CD4-positive, alpha-beta T cell treated with Interleukin-15 for 1 hour (primary cell): Measurements from ENCODE around the gene NBEA.
"Not testable (repeated sequence)": the region's sequence is repeated elsewhere in the genome, so short reads cannot be mapped to it uniquely, and the experiment has no call there.

ENCODE experiments used
- DNase-seq: peaks from one replicate; pipeline ENCODE4 v3.0.0-alpha.2; 2020

Gene NBEA

DNA sequence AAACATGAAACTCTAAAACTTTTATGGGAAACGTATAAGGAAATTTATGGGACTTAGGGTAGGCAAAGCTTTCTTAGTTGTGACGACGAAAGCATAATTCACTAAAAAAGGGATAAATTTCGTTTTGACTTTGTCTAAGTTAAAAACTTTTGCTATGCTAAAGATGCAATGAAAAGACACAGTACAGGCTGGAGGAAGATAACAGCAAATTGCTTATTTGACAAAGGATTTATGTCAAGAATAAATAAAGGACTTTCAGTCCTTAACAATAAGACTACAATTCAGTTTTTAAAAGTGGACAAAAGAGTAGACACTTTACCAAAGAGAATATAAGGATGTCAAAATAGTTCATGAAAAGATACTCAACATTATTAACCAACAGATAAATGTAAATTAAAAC is 150.2 kb downstream of the NBEA start:
- DNase-seq, result no peak

DNA sequence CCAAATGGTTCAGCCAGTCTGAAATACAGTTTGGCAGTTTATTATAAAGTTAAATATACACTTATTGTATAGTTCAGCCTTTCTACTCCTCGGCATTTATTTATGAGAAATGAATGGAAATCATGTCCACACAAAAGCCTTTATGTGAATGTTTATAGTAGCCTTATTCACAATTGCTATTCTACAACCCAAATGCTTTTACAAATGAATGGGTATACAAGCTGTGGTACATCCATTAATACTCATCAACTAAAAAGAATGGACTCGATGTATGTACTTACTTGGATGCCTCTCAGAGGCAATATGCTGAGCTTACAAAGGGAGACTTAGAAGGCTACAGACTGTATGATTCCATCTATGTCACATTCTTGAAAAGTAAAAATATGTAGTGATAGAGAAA is 150.7 kb downstream of the NBEA start:
- no peak for DNase-seq

DNA sequence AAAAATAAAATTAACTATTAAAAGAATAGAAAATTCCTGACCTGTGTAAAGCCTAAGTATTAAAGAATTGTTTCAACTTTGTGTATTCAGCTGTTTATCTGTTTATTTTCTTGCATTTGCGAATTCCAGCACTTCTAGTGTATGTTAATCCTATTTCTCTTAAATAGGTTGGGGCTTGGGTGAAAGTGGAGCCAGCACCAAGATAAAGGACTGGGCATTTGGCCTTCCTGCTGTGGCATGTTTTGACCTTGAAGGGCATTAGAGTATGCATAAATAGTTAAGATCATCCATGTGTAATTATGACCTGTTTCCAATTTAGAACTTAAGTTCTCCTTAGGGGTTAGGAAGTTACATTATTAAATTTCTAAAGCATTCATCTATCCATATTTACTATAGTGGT is 151.3 kb downstream of the NBEA start:
- no peak for DNase-seq

DNA sequence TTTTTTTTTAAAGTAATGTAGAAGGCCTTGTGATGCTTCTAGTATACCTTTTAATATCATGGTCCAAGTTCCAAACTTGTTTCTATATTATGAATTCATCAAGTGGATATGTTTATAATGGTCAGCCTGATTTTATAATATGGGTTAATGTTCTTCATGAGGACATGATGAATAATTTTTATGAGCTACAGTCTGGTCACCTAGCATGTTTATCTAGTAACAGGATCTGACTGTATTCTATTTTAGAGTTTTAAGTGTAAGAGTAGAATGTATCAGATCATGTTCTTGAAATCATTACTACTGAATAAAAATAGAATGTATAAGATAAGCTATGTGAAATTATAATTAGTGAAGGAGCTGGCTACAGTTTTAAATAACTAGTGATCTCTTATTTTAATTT is 164.7 kb downstream of the NBEA start:
- DNase-seq, result not testable (repeated sequence)

DNA sequence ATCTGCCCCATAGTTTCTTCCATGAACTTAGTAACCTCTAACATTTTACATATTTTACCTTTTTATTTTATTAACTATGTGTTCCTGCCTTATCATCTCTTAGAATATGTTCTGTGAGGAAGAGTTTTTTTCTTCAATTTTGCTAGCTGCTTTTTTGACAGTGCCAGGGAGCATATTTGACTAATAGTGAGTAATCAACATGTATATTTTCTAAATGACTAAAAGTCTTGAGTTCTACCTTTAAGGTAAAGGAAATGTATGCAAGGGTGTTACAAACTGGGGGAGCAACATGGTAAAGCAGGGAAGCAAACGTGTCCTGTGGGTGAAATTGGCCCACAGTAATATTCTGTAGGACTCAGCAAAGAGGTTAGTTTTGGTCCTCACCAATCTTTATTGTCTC is 165.5 kb downstream of the NBEA start:
- no peak for DNase-seq

DNA sequence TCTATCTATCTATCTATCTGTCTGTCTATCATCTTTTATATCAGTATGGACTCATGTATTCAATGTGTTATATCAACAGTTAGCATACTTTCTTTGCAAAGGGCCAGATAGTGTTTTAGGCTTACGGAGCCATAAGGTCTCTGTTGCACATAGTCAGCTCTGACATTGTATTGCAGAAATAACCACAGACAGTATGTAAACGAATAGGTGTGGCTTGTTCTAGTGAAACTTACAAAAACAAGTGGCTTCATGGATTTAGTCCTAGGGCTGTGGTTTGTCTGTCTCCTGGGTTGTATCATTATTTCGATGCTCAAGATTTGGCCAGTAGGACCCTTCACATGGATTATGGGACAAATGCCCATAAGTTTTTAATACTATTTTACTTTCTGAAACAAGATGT is 171.5 kb downstream of the NBEA start:
- DNase-seq, result not testable (repeated sequence)

DNA sequence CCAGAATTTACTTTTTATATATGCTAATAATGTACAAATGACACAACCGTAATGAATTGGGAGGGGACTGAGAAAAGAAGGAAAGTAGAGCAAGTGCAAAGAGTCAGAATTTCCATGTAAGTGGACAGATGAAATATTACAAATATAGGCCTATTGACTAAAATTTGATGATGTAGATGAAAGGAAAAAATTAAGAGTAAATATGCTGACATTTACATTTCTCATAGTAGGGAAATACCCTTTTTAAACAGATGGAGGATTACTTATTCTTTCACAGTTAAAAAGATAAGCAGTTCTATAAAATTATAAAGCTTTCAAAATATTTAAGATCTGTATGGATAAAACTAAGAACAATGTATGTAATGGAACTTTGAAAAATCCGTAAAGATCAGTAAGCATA is 185.4 kb downstream of the NBEA start:
- no peak for DNase-seq

DNA sequence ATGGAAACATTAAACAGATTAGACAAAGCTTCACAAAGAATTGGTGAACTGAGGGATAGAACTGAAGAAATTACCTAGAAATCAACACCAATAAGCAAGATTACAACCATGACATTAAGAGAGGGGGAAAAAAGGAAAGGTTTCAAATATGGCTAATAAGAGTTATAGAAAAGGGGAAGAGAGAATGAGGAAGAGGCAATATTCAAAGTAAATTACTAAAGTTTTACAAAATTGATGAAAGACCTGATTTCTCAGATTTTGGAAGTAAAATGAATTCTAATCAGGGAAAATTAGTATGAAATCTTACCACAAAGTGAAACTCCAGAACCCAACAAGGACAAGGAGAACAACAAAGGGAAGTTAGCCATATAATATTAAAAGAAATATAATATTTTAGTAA is 187.4 kb downstream of the NBEA start:
- DNase-seq, result no peak

DNA sequence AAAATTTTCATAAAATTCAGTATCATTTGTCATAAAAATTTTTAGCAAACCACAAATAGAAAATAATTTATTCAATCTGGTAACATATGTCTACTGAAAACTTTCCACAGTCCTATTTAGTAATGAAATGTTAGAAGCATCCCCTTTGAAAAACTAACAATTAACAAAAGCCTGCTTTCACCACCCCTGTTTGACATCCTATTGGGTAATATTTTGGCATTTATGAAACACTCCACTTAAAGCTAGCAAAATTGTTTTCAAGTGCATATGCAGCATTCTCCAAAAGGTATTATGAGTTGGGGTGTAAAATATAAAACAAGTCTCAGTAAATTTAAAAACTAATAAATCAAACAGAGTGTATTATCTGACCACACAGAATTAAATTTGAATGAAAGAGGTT is 189.4 kb downstream of the NBEA start:
- DNase-seq, result no peak

DNA sequence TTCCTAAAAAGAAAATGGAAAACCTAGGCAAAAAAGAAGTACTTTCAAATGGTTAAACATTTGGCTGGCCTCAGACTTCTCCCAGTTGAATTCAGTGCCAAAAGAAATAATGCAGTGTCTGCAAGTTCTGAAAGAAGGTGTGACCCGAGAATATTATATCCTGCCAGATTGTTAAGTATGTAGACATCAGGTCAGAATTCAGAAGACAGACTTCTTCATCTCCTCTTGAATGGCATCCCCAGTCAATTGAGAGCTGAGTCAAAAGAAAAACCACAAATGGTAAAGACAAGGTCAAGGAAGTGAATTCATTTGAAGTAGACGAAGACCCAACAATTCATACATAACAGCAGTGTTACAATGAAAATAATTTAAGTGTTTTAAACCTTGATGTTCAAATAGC is 194.5 kb downstream of the NBEA start:
- no peak for DNase-seq

DNA sequence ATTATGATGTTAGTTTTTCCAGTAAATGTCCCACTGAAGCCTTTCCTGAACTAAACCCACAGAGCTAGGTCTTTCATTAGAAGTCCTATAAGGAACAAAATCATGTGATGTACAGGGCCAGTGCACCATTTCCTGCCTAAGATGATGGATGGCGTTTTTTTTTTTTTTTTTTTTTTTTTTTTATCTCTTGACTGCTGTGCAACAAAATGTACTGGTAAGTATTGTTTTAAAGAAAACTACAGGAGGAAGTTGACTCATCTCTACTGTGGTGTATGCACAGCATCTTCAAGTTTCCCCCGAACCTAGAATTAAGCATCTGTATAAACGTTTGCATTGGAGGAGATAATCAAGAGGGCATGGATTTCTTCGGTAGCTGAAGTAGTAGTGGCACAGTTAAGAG is 197.5 kb downstream of the NBEA start:
- no peak for DNase-seq

DNA sequence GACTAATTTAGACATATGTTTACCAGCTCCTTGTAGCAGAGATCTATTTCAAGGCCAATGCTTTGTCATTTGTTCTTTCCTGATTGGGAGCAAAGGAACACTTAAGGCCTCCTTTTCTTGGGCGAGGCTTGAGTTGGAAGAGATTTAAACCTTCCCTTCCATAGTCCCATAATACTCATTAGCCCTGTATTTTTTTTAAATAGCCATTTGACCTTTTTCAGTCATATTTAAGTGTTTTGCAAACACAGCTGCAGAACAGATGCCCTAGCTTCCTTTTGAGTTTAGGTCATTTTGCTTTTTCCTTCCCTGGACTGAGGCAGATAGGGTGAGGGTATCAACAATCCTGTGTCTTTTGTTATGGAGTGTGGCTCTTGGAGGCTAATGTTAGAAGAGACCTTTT is 198.3 kb downstream of the NBEA start:
- DNase-seq, result no peak

DNA sequence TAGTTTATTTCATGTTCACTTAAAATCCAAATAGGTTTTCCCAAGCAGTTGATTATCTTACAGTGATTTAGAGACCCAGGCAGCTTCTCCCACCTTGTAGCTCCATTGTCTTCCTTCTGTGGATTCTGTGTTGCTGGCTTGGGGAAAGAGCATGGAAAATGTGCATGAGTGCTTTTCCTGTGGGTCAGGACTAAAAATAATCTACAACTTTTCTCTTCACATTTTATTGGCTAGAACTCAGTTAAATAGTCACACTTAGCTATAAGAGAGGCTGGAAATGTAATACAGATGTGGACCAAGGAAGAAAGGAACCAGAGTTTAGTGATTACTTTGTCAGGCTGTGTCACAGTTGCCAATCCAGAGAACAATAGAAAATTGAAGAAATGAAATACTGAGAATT is 198.8 kb downstream of the NBEA start:
- DNase-seq, result no peak

DNA sequence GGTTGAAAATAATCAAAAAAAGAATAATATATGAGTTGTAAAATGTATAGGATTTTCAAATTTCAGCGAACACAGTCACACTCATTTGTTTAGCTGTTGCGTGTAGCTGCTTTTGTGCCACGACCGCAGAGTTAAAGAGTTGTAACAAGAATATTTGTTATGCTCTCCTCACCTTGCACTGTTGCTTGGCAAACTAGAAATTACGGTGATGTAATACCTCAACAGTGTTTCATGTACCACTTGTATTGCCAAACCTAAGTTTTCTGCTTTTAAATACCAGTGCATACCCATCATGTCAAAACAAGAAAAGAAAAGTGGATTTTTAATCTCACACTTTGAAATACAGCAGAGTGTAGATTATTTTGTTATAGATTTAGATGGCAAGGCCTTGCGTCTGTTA is 201.1 kb downstream of the NBEA start:
- no peak for DNase-seq

DNA sequence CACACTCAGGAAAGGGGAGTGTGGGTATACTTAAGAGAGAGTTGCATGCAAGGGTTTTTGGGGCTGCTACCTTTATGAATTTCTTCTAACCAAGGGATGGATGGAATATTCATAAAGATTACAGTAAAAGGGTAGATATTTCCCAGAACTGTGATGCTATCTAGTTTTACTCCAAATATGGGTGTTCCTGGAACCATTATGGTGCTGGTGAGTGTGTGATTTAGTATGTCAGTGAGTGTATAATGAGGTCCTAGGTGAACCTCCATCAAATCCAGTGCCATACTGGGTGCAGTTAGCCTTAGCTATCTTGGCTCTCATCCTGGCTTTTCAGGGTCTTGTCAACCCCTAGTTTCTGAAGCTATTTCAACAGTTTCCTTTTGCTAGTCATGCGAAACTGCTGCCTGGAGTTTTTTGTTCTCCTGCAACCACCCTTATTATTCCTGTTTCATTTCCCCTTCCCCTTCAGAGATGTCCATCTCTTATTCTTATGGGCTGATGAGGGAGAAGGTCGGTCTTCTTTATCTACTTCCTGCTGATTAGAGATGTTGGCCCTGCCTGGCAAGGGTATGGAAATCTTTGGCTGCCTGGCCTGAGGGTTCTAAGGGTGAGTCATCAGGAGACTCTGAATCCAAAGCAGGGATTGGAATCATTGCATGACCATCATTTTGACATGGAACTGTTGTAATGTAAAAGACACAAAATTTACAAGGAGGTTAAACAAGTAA is 202.3 kb downstream of the NBEA start:
- DNase-seq, result no peak

DNA sequence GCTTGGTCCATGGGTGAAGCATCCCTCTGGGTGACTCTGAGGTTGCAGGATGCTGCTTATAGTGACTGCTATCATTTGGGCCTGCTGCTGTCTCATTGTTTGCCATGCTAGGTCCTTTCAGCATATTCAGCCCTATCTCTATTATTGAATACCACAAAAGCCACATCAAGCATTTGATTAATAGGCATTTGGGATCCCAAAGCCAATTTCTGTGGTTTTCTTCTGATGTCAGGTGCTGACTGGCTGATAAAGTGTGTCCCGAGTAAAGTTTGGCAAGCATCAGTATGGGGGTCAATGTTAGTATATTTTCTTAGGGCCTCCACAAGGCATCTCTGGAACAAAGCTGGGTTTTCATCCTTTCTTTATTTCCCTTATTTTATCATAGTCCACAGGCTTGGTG is 204.6 kb downstream of the NBEA start:
- no peak for DNase-seq

DNA sequence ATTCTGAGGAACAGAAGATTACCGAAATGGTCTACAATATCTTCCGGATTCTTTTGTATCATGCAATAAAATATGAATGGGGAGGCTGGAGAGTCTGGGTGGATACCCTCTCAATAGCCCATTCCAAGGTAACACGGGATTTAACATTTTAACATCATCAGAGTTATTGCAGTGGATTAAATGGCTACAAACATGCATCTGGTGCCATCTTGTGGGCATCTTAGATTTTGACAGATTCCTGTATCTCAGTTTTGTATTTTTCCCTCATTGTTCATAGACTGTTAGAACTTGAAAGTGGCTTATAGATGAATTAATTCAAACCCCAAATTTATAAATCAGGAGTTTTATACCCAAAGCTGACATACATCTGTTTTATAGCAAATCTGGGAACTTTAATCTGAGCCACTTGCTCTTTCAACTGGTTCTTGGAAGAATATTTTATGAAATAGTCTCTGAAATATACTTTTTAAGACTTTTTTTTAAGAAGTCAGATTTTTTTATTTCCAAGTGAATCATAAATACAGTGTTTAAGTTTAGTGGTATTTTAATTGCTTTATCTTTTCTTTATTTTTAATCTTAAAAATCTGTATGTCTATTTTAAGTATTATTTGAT is 215.2 kb downstream of the NBEA start:
- no peak for DNase-seq

DNA sequence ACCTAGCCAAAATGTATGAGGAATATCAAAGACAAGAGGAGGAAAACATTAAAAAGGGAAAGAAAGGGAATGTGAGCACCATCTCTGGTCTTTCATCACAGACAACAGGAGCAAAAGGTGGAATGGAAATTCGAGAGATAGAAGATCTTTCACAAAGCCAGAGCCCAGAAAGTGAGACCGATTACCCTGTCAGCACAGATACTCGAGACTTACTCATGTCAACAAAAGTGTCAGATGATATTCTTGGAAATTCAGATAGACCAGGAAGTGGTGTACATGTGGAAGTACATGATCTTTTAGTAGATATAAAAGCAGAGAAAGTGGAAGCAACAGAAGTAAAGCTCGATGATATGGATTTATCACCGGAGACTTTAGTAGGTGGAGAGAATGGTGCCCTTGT is 217.0 kb downstream of the NBEA start:
- DNase-seq, result no peak

DNA sequence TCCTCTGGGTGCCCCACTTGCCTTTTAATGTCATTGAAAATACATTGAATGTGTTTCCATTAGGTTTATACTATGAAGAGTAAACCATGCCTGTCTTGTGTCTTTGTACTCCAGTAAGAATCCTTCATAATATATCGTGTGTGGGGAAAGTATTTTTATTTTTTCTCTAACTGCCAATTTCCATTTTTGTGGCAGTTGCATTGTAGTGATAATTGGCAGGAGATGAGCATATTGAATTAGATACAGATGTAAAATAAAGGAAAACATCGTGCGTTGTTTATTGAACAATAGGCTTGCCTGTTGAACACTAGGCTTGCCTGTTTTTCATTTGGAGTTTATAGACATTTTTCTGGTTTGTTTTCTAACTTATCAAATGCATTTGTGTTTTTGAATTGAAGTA is 218.8 kb downstream of the NBEA start:
- DNase-seq, result no peak

DNA sequence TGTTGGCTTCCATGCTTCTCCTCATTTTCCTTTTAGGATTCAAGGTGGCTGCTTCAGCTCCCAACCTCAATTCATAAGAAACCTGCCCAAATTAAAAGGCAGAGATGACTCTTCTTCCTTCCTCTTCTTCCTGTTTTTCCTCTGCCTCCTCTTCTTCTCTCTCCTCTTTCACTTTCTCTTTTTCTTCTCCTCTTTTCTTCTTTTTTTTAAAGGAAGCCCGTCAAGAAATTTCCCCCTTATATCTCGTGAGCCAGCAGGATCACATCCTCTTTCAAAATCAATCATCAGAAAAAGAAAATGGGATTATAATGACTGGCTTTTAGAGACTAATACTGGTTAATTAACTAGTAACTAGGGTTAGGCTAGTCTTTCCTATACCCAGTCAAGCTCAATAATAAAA is 220.3 kb downstream of the NBEA start:
- DNase-seq, result no peak

DNA sequence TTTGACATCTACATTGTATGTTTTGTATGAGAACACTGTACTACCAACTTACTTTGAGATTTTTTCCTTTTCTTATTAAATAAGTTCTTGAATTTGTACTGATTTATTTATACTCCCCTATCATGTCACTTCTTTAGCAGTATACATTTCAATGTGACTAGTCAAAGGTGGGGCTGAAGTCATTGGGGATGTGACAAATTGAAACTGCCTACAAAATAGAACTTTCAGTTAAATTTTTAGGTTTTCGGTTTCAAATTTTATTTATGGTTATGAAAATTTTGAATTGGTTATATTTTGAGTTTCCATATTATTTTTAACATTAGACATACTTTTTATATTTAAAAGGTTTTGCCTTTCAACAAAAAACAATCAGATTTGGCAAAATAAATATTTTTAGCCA is 221.6 kb downstream of the NBEA start:
- no peak for DNase-seq

DNA sequence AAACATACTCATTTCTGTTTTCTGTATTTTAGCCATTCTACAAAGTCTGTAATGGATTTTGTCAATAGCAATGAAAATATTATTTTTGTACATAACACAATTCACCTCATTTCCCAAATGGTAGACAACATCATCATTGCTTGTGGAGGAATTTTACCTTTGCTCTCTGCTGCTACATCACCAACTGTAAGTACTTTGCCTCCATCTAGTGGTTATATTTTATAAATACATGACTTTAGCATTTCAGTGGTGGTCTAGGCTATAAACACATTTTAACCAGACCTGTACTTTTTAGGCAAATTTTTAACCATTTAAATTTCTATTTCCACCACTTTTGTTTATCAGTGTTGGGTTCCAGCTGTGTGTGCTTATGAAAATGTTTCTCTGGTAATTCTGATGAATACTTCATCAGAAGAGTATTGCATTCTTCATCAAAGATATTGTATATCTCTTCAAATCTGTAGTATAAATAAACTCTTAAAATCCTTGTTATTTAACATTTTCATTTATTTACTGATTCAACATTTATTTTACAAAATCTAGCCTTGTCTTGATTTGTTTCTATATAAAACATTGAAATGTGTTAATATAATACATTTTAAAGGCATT is 222.4 kb downstream of the NBEA start:
- no peak for DNase-seq

DNA sequence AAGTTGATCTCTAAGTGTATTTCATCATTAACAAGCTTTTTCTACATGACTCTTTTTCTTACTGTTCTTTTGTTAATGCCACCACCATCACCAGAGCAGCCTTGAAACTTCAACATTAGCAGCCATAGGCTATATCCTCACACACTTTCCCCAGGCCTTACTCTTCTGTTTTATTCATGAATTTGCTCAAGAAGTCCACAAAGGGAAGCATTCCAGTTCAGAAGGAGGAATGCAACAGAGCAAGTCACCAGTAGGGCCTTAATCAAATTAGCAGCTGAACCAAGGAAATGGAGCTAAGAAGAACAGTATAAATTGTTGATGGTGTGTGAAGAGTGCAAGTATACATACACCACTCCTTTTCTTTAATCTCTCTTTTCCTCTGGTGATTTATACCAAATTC is 223.1 kb downstream of the NBEA start:
- DNase-seq, result no peak

DNA sequence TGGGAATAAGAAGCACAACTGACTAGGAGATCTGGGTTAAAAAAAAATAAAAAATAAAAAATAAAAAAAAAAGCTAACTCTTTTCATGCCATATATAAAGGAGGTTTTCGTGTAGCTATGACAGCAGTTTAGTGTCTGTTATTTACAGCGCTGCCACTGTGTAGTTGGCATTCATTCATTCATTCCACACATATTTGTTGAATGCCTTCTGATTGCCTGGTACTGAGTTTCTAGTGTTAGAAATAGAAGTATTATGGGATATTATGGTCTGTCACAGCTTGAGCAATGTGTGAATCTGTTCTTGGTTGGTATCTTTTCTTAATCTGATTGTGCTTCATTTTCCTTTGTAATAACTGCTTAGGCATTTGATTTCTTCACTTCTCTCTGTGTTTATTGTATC is 237.4 kb downstream of the NBEA start:
- no peak for DNase-seq
